Subcutaneous adipose tissue (tissue), 4 donors: ENCODE measurements around the gene DQX1. TPM values are rescaled to one million over a fixed set of nuclear protein-coding genes. Genes with fewer than 3 reads are reported as not detected.

Experiments used
- total RNA-seq, 4 donors: library from RNA; depleted of rRNA; stranded (reverse); fragments of >200 nt; gene quantifications; one replicate each; pipeline ENCODE4 v1.1.0, GENCODE V29; 2016
- TF ChIP-seq, protein P1 (sequence below): fragments of 450-650 bp; IDR thresholded peaks from one replicate; pipeline ENCODE4 v1.5.1; 2016; ENCODE audit warnings: low read depth, mild to moderate bottlenecking, control low read depth, antibody characterized with exemption, moderate library complexity

Gene DQX1
- total RNA-seq, 4 donors from 2014 or later: not detected

DNA sequence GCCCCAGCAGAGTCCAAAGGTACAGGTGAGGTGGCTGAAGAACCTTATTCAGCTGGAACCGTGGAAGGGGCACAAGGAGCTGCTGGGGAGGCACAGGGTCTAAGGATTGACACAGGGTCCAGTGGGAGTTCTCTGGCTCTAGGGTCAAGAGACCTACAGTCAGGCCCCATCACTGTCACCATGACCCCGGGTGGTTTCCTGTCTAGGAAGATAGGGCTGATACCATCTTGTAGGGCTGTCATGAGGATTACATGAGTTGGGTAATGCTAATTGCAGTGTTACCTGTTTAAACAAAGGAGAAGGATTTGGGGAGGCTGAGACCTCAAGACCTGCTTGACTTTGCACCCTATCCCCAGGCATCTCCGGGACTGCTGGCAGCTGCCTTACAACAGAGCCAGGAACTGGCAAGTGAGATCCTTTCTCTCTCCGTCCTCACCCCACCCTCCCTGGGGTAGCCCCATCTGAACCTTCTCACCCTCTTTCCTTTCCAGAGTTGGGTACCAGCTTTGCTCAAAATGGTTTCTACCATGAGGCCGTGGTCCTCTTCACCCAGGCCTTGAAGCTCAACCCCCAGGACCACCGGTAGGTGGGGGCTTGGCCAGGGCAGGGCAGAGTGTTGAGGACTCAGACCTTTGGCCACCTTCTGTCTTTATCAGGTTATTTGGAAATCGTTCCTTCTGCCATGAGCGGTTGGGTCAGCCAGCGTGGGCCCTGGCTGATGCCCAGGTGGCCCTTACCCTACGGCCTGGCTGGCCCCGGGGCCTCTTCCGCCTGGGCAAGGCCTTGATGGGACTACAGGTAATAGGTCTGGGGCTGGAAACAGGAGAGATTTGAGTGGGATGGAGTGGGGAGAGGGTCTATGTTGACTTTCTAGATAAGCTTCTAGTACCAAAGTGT, 34.1 kb downstream of the DQX1 start:
- TF ChIP-seq, protein P1, sequence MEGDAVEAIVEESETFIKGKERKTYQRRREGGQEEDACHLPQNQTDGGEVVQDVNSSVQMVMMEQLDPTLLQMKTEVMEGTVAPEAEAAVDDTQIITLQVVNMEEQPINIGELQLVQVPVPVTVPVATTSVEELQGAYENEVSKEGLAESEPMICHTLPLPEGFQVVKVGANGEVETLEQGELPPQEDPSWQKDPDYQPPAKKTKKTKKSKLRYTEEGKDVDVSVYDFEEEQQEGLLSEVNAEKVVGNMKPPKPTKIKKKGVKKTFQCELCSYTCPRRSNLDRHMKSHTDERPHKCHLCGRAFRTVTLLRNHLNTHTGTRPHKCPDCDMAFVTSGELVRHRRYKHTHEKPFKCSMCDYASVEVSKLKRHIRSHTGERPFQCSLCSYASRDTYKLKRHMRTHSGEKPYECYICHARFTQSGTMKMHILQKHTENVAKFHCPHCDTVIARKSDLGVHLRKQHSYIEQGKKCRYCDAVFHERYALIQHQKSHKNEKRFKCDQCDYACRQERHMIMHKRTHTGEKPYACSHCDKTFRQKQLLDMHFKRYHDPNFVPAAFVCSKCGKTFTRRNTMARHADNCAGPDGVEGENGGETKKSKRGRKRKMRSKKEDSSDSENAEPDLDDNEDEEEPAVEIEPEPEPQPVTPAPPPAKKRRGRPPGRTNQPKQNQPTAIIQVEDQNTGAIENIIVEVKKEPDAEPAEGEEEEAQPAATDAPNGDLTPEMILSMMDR: no peak

DNA sequence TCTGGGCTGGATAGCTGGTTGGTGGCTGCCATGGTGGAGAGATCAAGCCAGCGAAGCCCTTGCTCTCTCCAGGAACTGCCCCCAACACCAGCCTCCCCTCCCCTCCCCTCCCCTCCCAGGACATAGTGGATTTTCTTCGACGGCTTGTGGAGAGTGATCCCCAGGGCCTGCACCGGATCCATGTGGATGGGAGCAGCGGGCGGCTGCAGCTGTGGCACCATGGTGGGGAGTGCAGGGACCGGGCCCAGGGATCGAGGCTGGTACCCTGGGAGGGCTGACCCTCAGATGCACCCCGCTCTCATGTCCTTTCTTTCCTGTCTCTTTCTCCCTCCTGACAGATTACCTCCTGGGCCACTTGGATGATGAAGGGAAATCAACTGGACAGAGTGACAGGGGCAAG, 36.1 kb downstream of the DQX1 start:
- TF ChIP-seq, protein P1: no peak

DNA sequence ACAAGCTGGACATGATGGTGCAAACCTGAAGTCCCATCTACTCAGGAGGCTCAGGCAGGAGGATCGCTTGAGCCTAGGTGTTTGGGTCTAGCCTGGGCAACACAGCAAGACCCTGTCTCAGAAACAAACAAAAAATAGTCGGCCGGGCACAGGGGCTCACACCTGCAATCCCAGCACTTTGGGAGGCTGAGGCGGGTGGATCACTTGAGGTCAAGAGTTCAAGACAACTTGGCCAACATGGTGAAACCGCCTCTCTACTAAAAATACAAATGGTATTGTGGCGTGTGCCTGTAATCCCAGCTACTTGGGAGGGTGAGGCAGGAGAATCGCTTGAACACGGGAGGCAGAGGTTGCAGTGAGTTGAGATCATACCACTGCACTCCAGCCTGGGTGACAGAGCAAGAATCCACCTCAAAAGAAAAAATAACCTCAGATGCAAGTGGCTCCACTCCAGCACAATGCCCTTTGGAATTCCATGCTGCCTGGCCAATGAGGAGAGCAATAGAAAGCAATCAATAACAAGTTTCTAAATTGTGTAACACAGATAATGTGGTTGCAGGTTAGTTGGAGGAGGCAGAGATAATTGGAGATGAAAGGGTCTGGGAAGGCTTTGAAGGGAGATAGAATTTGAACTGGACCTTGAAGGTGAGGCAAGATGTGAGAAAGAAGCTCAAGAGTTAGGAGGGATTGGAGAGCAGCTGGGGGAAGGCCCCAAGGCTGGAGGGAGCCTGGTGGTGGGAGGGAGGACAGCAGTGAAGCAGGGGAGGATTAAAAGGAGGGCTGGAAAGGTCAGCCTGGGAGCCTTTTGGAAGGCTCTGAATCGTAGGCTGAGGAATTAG, 37.2 kb downstream of the DQX1 start:
- TF ChIP-seq, protein P1: no peak

DNA sequence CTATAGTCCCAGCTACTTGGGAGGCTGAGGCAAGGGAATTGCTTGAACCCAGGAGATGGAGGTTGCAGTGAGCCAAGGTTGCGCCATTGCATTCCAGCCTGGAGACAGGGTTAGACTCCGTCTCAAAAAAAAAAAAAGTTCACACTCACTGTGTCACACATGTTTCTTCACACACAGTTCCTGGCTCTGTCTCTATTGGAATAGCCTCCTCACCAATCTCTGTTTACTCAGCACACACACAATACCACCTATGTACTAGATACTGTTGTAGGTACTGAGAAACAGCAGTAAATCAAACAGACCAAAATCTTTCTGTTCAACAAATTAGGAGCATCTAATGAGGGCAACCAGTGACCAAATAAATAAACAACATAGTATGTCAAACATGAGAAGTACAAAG, 39.9 kb downstream of the DQX1 start:
- TF ChIP-seq, protein P1: no peak

DNA sequence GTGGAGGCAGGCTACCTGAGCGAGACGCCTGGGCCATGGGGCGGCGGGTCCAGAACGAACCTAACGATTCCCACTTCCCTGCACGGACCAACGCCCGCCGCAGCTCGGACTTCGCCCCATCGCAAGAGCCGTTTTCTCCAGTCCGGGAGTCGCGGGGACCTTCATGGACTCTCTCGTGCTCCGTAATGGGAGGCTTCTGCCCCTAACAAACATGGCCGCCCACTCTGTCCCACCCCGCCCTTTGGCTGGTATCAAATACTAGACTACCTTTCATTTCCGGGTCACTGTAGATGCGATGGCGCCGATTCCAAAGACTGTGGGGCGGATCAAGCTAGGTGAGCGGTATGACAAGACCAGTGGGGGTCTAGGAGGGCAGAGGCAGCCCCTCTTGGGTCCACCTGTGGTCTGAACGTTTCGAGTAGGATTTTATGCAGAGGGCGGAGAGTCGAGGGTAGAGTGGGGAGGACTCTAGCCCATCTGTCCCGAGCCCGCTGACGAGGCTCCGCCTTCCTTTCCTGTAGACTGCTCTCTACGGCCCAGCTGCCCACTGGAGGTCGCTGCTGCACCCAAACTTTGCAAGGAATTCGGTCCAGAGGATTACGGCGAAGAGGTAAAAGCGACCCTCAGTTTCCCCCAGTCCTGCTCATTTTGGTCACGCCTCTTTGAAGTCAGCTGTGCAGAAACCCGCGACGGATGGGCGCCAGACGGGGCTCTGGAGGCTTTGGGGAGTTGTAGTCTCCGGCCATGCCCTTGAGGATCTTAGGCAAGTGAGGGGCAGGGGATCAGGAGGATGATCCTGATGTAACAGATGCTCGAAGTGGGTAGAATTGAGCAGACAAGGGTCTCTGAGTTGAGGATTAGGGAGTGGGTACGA, 43.0 kb downstream of the DQX1 start, which contains the start of the genes CCDC142 and TTC31:
TSS of gene CCDC142 (minus strand) at position 198 of the 874 bp plus-strand sequence. CDS start at position 37, 161 bp downstream.
TSS of gene TTC31 (plus strand) at position 281 of the 874 bp plus-strand sequence. CDS start at position 296, 15 bp downstream.
- TF ChIP-seq, protein P1: no peak

DNA sequence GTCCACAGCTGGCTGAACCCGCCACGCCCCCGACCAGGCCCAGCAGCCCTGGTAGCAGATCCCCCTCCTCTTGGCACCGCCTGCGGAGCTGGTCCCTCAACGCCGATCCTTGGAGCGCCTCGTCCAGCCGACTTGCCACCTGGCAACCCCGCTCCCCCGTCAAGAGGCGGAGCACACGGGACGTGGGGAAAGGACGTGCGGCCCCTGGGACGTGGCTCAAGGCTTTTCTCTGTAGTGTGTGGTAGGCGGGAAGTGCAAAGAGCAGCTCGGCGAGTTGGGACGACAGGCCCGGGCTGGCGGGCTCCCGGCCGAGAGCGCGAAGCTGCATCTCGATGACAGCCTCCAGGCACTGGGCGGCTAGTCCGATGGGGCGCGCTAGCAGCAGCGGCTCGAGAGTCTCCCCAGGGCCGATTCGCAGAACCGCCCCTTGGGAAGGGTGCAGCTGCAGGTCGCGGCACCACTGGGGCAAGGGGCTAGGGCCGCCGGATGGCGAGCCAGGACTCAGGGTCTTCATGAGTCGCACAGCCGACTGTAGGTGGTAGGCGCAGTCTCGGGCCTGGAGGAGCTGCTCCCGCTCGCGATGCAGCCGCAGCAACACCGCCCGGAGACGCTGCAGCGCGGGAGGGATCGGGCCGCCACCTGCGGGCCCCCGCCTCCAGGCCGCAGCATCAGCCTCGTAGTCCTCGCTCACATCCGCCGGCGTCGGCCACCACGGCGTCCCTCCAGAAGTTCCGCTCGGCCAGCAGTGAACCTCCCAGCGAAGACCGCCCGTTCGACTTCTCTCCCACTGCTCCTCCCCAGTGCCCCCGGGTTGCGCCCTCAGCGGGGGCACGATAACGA, 43.9 kb downstream of the DQX1 start:
- TF ChIP-seq, protein P1: no peak
